Effector memory CD8-positive, alpha-beta T cell (primary cell): Measurements from ENCODE around the gene TEX14.
A peak's percentile ranks its signal among the peaks of the same experiment; 100 is the strongest.

ENCODE experiments used
- ATAC-seq: fragments of 150-1000 bp; cut with Tn5 transposase; replicated peaks from 2 replicates; pipeline ENCODE4 v1.10.0; 2021; ENCODE audit warnings: mild to moderate bottlenecking, moderate library complexity
- DNase-seq, 3 experiments: peaks; one replicate each; pipeline ENCODE4 v3.0.0; 2021
- H3K27ac Mint-ChIP-seq, 2 donors: one replicate each; pipeline ENCODE4 v1.8.0; 2022; ENCODE audit warnings: mild to moderate bottlenecking in 2 of 2, mixed read lengths in 2 of 2, moderate library complexity in 2 of 2
- H3K27me3 Mint-ChIP-seq, 2 donors: one replicate each; pipeline ENCODE4 v1.8.0; 2022; ENCODE audit warnings: mixed read lengths in 2 of 2
- H3K36me3 Mint-ChIP-seq: one replicate; pipeline ENCODE4 v1.8.0; 2022; ENCODE audit warnings: mild to moderate bottlenecking, moderate library complexity, mixed read lengths; ENCODE audit not compliant: insufficient read depth
- H3K4me1 Mint-ChIP-seq, 2 donors: one replicate each; pipeline ENCODE4 v1.8.0; 2022; ENCODE audit warnings: low read depth in 2 of 2, mixed read lengths in 2 of 2
- H3K4me3 Mint-ChIP-seq, 2 donors: one replicate each; pipeline ENCODE4 v1.8.0; 2022; ENCODE audit warnings: mild to moderate bottlenecking in 2 of 2, mixed read lengths in 2 of 2, moderate library complexity in 2 of 2
- H3K9me3 Mint-ChIP-seq, 2 donors: one replicate each; pipeline ENCODE4 v1.8.0; 2022; ENCODE audit warnings: mixed read lengths in 2 of 2

Gene TEX14

GRCh38 chr17:58510075-58510474 lies 181.8 kb downstream of the TEX14 start:
- peaks cover 26 to 37% of the 10 kb centered on the region in 2 donors for H3K4me1 Mint-ChIP-seq
- no peak overlapping the region for H3K4me3 Mint-ChIP-seq
- no peak for ATAC-seq
- peak overlapping the region; percentile 6 to 62 for H3K27ac Mint-ChIP-seq
- H3K27me3 Mint-ChIP-seq, result no peaks in the 10 kb centered on the region
- no peak for DNase-seq
- H3K9me3 Mint-ChIP-seq, result no peaks in the 10 kb centered on the region
- peaks cover 20% of the 10 kb centered on the region for H3K36me3 Mint-ChIP-seq

- Mint-ChIP-seq H3K36me3 (peaks cover 36% of the 10 kb centered on the region), H3K9me3 (no peaks in the 10 kb centered on the region), H3K4me3 (no peak overlapping the region), H3K27ac (peak overlapping the region in 1 of 2 donors; percentile 82), H3K27me3 (no peaks in the 10 kb centered on the region), H3K4me1 (peaks cover 19 to 29% of the 10 kb centered on the region in 2 donors)
- ATAC-seq (no peak), DNase-seq (no peak)
Measured at GRCh38 chr17:58508341-58509067, 183.3 kb downstream of the TEX14 start.

- H3K4me1 Mint-ChIP-seq, result peaks cover 11 to 21% of the 10 kb centered on the region in 2 donors
- H3K27me3 Mint-ChIP-seq, result no peaks in the 10 kb centered on the region
- H3K9me3 Mint-ChIP-seq, result no peaks in the 10 kb centered on the region
- ATAC-seq, result no peak
- no peak overlapping the region for H3K27ac Mint-ChIP-seq
- no peak for DNase-seq
- H3K36me3 Mint-ChIP-seq, result peaks cover 49% of the 10 kb centered on the region
- no peak overlapping the region for H3K4me3 Mint-ChIP-seq
Measured at GRCh38 chr17:58507123-58507634, 184.7 kb downstream of the TEX14 start.
